K562 (cell line): Measurements from ENCODE around the gene CD164. TPM values are rescaled to one million over a fixed set of nuclear protein-coding genes. Genes with fewer than 3 reads are reported as not detected.
"Not testable (repeated sequence)": the region's sequence is repeated elsewhere in the genome, so short reads cannot be mapped to it uniquely, and the experiment has no call there.

Source experiments
- ATAC-seq: fragments of 200-7000 bp; cut with Tn5 transposase; 3 replicates; pipeline ENCODE4 v1.9.1; 2020; ENCODE audit warnings: moderate library complexity
- BruUV-seq: library from RNA; stranded (reverse); fragments of 400-500 nt; replicated peaks from 2 replicates; lab custom pipeline; 2021; lab: Mats Ljungman, UMichigan
- CTCF ChIA-PET: fragments of 300-600 bp; formaldehyde crosslinking; extraction: SDS; loops from one replicate; lab custom pipeline; 2021; ENCODE audit warnings: low intra/inter-chr PET ratio; lab: Yijun Ruan, JAX
- POLR2A ChIA-PET: fragments of 300-600, 350-650 bp; sonication (Branson Sonifier 250); formaldehyde crosslinking; extraction: SDS; loops from one replicate; lab custom pipeline; 2021; ENCODE audit warnings: antibody characterized with exemption, inconsistent platforms; lab: Yijun Ruan, JAX
- DNase-seq, 4 experiments: peaks; one replicate each; pipeline versions ENCODE4 v3.0.0 to v3.0.0-alpha.2; 2011 to 2018; ENCODE audit warnings: low spot score in 3 of 4, mixed read lengths in 3 of 4; ENCODE audit errors: extremely low read depth in 1 of 4
- FAIRE-seq: peaks from 2 replicates; lab custom pipeline; 2011; peaks lifted over from hg19 to GRCh38; lab: Jason Lieb, UNC
- H2AFZ ChIP-seq: 2 replicates; pipeline ENCODE4 v1.6.0; 2011; ENCODE audit warnings: low read depth, low read length, control low read depth, inconsistent platforms
- H3K27ac ChIP-seq: fragments of 200-600 bp; 3 replicates; pipeline ENCODE4 v1.8.0; 2011; ENCODE audit warnings: low read depth, mild to moderate bottlenecking, control low read depth, inconsistent platforms, low read length, moderate library complexity, mixed read lengths; ENCODE audit errors: extremely low read depth
- H3K27me3 ChIP-seq, 2 experiments: fragments of 300-600 bp in 1 of 2; 2 replicates in 1 of 2; 3 replicates in 1 of 2; pipeline versions ENCODE4 v1.6.0 to v1.8.0; 2011; ENCODE audit warnings: inconsistent platforms in 2 of 2, low read length in 2 of 2, mild to moderate bottlenecking in 1 of 2, mixed read lengths in 1 of 2, moderate library complexity in 1 of 2; ENCODE audit not compliant: control insufficient read depth in 2 of 2, insufficient read depth in 2 of 2
- H3K36me3 ChIP-seq: fragments of 300-600 bp; 3 replicates; pipeline ENCODE4 v1.8.0; 2011; ENCODE audit warnings: mild to moderate bottlenecking, low read length, inconsistent platforms; ENCODE audit not compliant: control insufficient read depth, insufficient read depth
- H3K4me1 ChIP-seq, 2 experiments: fragments of 200-600 bp in 1 of 2; replicated peaks in 1 of 2; 2 replicates in 1 of 2; 3 replicates in 1 of 2; pipeline versions ENCODE4 v1.5.1 to v1.8.0; 2011; ENCODE audit warnings: inconsistent platforms in 2 of 2, low read length in 2 of 2, mild to moderate bottlenecking in 1 of 2, mixed read lengths in 1 of 2, moderate library complexity in 1 of 2; ENCODE audit not compliant: control insufficient read depth in 2 of 2, insufficient read depth in 2 of 2
- H3K4me2 ChIP-seq: 2 replicates; pipeline ENCODE4 v1.6.1; 2011; ENCODE audit warnings: low read length, control low read depth, inconsistent platforms, mixed read lengths; ENCODE audit not compliant: insufficient read depth
- H3K4me3 ChIP-seq: fragments of 200-600 bp; sonication (generic), shearing (Covaris generic); 2 replicates; pipeline ENCODE4 v1.5.1; 2016; ENCODE audit warnings: control low read depth, inconsistent platforms
- H3K79me2 ChIP-seq: fragments of 200-600 bp; 3 replicates; pipeline ENCODE4 v1.8.0; 2011; ENCODE audit warnings: low read length, inconsistent platforms; ENCODE audit not compliant: control insufficient read depth, insufficient read depth
- H3K9ac ChIP-seq, 2 experiments: 2 replicates each; pipeline versions ENCODE4 v1.6.0 to v1.6.1; 2011; ENCODE audit warnings: low read depth in 2 of 2, low read length in 2 of 2, control low read depth in 1 of 2, inconsistent platforms in 1 of 2, mild to moderate bottlenecking in 1 of 2, mixed read lengths in 1 of 2; ENCODE audit not compliant: insufficient read depth in 1 of 2
- H3K9me1 ChIP-seq: one replicate; pipeline ENCODE4 v1.6.0; 2011; ENCODE audit warnings: inconsistent platforms, mild to moderate bottlenecking, low read length, moderate library complexity; ENCODE audit not compliant: control insufficient read depth, insufficient read depth
- H3K9me3 ChIP-seq: replicated peaks from 2 replicates; pipeline ENCODE4 v1.5.1; 2011; ENCODE audit warnings: low read depth, low read length, inconsistent platforms; ENCODE audit not compliant: control insufficient read depth, insufficient read depth
- H4K20me1 ChIP-seq: replicated peaks from 2 replicates; pipeline ENCODE4 v1.6.1; 2011; ENCODE audit warnings: low read length, inconsistent platforms, mixed read lengths; ENCODE audit not compliant: control insufficient read depth, insufficient read depth
- GABPB1 ChIP-seq: sonication (generic); formaldehyde crosslinking; IDR thresholded peaks from 2 replicates; pipeline ENCODE4 v1.8.0; 2022; ENCODE audit warnings: mild to moderate bottlenecking, missing genetic modification reagents
- ZFP36 ChIP-seq: fragments of 150-350 bp; IDR thresholded peaks from 2 replicates; pipeline ENCODE4 v1.6.1; 2018; ENCODE audit warnings: low read length, low read depth; ENCODE audit not compliant: partially characterized antibody
- ZNF431 ChIP-seq: sonication (generic); formaldehyde crosslinking; IDR thresholded peaks from 2 replicates; pipeline ENCODE4 v1.8.0; 2022; ENCODE audit warnings: mild to moderate bottlenecking, missing genetic modification reagents
- WGBS: fragments of 100-300 bp; shearing (Covaris generic); methylation state at CpG from one replicate; pipeline ENCODE4 v1.1.6; 2016; ENCODE audit warnings: low coverage, mixed read lengths; ENCODE audit not compliant: insufficient coverage; ENCODE audit errors: missing lambda C conversion rate; 5-methylcytosine and 5-hydroxymethylcytosine counted together
- in situ Hi-C: fragments of 300-500 bp; cut with MboI; formaldehyde crosslinking; loops from 4 replicates; pipeline ENCODE4 v1.15.0; 2018; ENCODE audit warnings: inconsistent platforms, mixed read lengths
- intact Hi-C: fragments of 100-400 bp; cut with micrococcal nuclease; formaldehyde crosslinking; loops from 2 replicates; pipeline ENCODE4 v1.14.2; 2022
- polyA plus RNA-seq, 8 experiments: library from polyadenylated mRNA; depleted of rRNA in 4 of 8; stranded (reverse) in 5 of 8; unstranded in 3 of 8; fragments of >200 nt; fragmentation: Nextera tagmentation in 2 of 8; fragmentation: Illumina TruSeq in 1 of 8; extraction: Ambion mirVana in 2 of 8; extraction: Trizol in 1 of 8; gene quantifications; 2 replicates each; pipeline versions ENCODE4 v1.2.1 to v1.2.3, GENCODE V29; 2011 to 2014; ENCODE audit warnings: inconsistent platforms in 1 of 8, missing spikeins in 1 of 8
- total RNA-seq, 7 experiments: library from RNA; depleted of rRNA in 6 of 7; stranded (reverse); fragments of >200 nt in 6 of 7; fragmentation: Illumina TruSeq in 2 of 7; extraction: Trizol in 2 of 7; gene quantifications; 2 replicates each; pipeline versions ENCODE4 v1.2.1 to v1.2.3, GENCODE V29; 2011 to 2021; ENCODE audit warnings: low replicate concordance in 1 of 7

Gene CD164
- total and polyA plus RNA-seq, 9 of the 15 experiments (the other 6 are each of a cell fraction or from before 2014, with no cell fraction given), result 79.5 to 317 (median 165) TPM

GRCh38 chr6:109336221-109336961 lies 45.9 kb downstream of the CD164 start (continued):
- no peak for TF ChIP-seq GABPB1 (CRISPR knock-in tag)
- TF ChIP-seq, all 486 proteins: peak for 57

GRCh38 chr6:109333870-109334269 lies 48.4 kb downstream of the CD164 start:
- DNase-seq, intact Hi-C loops, POLR2A ChIA-PET, CTCF ChIA-PET, ATAC-seq, H3K79me2 ChIP-seq, BruUV-seq, H3K4me3 ChIP-seq, H3K9me3 ChIP-seq, H3K9me1 ChIP-seq, H2AFZ ChIP-seq, H3K27ac ChIP-seq, H3K9ac ChIP-seq, H3K36me3 ChIP-seq, H3K4me2 ChIP-seq, in situ Hi-C loops, H4K20me1 ChIP-seq, H3K27me3 ChIP-seq: not testable (repeated sequence)
- TF ChIP-seq ZNF431 (CRISPR knock-in tag) (peak; percentile 97), ZFP36 (peak; percentile 34)
- 44% methylated on average over 1 of the region's 1 CpG for WGBS
- peak; percentile 23 for FAIRE-seq
- peaks cover 1 to 12% of the 10 kb centered on the region in 2 experiments; a peak in 4 of 5 replicates for H3K4me1 ChIP-seq
